ENCODE measurements around the gene CDH13.

The CDH13 gene

GRCh38 chr16:82626791-82627261 lies at the start of gene CDH13:
Gene CDH13, plus strand, starts transcription at chr16:82626969.
- peak within 1 kb of the TSS; percentile 71 for H3K4me3 ChIP-seq (replicated peaks; ENCODE audit: low read depth, low read length)
- no peak for TF ChIP-seq CTCF (IDR thresholded peaks at IDR 0.05; ENCODE audit: low read length, missing control alignments)
- peak; percentile 70 for DNase-seq (ENCODE audit: low read depth)

- peak; percentile 4 for DNase-seq (ENCODE audit: low read depth)
- TF ChIP-seq CTCF (IDR thresholded peaks at IDR 0.05; ENCODE audit: low read length, missing control alignments) = peak; percentile 23
- no peak overlapping the region for H3K4me3 ChIP-seq (replicated peaks; ENCODE audit: low read depth, low read length)
Measured at GRCh38 chr16:82580298-82580890, 46.4 kb upstream of the CDH13 start.

GRCh38 chr16:82582975-82583374 lies 43.8 kb upstream of the CDH13 start:
- no peak overlapping the region for H3K4me3 ChIP-seq (replicated peaks; ENCODE audit: low read depth, low read length)
- no peak for TF ChIP-seq CTCF (IDR thresholded peaks at IDR 0.05; ENCODE audit: low read length, missing control alignments)
- no peak for DNase-seq (ENCODE audit: low read depth)

GRCh38 chr16:82583422-82583821 lies 43.3 kb upstream of the CDH13 start:
- no peak for TF ChIP-seq CTCF (IDR thresholded peaks at IDR 0.05; ENCODE audit: low read length, missing control alignments)
- H3K4me3 ChIP-seq (replicated peaks; ENCODE audit: low read depth, low read length) = no peak overlapping the region
- DNase-seq (ENCODE audit: low read depth) = no peak

GRCh38 chr16:82584553-82585152 lies 42.1 kb upstream of the CDH13 start:
- DNase-seq (ENCODE audit: low read depth) = no peak
- H3K4me3 ChIP-seq (replicated peaks; ENCODE audit: low read depth, low read length) = no peak overlapping the region
- no peak for TF ChIP-seq CTCF (IDR thresholded peaks at IDR 0.05; ENCODE audit: low read length, missing control alignments)

- DNase-seq (ENCODE audit: low read depth) = peak; percentile 20
- H3K4me3 ChIP-seq (replicated peaks; ENCODE audit: low read depth, low read length) = no peak overlapping the region
- no peak for TF ChIP-seq CTCF (IDR thresholded peaks at IDR 0.05; ENCODE audit: low read length, missing control alignments)
Measured at GRCh38 chr16:82585675-82586074, 41.1 kb upstream of the CDH13 start.

GRCh38 chr16:82586130-82586529 lies 40.6 kb upstream of the CDH13 start:
- no peak overlapping the region for H3K4me3 ChIP-seq (replicated peaks; ENCODE audit: low read depth, low read length)
- no peak for TF ChIP-seq CTCF (IDR thresholded peaks at IDR 0.05; ENCODE audit: low read length, missing control alignments)
- DNase-seq (ENCODE audit: low read depth) = no peak

Data from fibroblast of pulmonary artery (primary cell).